GM12878 (cell line): ENCODE measurements around the gene SELENOO. TPM values are rescaled to one million over a fixed set of nuclear protein-coding genes. Genes with fewer than 3 reads are reported as not detected.
A peak's percentile ranks its signal among the peaks of the same experiment; 100 is the strongest.

Experiments
- BMI1 ChIP-seq: fragments of 450-650 bp; IDR thresholded peaks from 2 replicates; pipeline ENCODE4 v1.6.1; 2016; ENCODE audit warnings: mild to moderate bottlenecking, moderate library complexity, borderline replicate concordance
- CUX1 ChIP-seq: IDR thresholded peaks from 2 replicates; pipeline ENCODE4 v1.6.1; 2012; ENCODE audit warnings: improper control_type of control experiment, low read depth, low read length; ENCODE audit not compliant: insufficient replicate concordance
- KDM1A ChIP-seq: fragments of 200-600 bp; sonication (generic); IDR thresholded peaks from 2 replicates; pipeline ENCODE4 v1.6.1; 2016; ENCODE audit warnings: borderline replicate concordance
- MXI1 ChIP-seq: fragments of 150-350 bp; IDR thresholded peaks from 2 replicates; pipeline ENCODE4 v1.6.1; 2011; ENCODE audit warnings: low read depth, mild to moderate bottlenecking, inconsistent platforms, low read length, improper control_type of control experiment
- NFIC ChIP-seq: IDR thresholded peaks from 2 replicates; pipeline ENCODE4 v1.6.1; 2012; ENCODE audit warnings: low read depth, mild to moderate bottlenecking, inconsistent platforms, low read length, moderate library complexity
- NR2C2 ChIP-seq: IDR thresholded peaks from 2 replicates; pipeline ENCODE4 v1.6.1; 2011; ENCODE audit warnings: borderline replicate concordance, low read depth; ENCODE audit not compliant: control insufficient read depth, insufficient read length
- PKNOX1 ChIP-seq: fragments of 450-650 bp; IDR thresholded peaks from 2 replicates; pipeline ENCODE4 v1.6.1; 2016; ENCODE audit warnings: mild to moderate bottlenecking
- RCOR1 ChIP-seq: conservative IDR thresholded peaks from 2 replicates; pipeline ENCODE4 v1.6.1; 2012; ENCODE audit warnings: low read depth, low read length, improper control_type of control experiment
- TARDBP ChIP-seq: IDR thresholded peaks from 2 replicates; pipeline ENCODE4 v1.6.1; 2016; ENCODE audit warnings: borderline replicate concordance
- TBL1XR1 ChIP-seq: IDR thresholded peaks from 2 replicates; pipeline ENCODE4 v1.6.1; 2012; ENCODE audit warnings: low read depth, low read length, improper control_type of control experiment
- USF1 ChIP-seq: IDR thresholded peaks from 2 replicates; pipeline ENCODE4 v1.6.1; 2011; ENCODE audit warnings: borderline replicate concordance, low read depth, mild to moderate bottlenecking, moderate library complexity, mixed read lengths, low read length; ENCODE audit not compliant: insufficient read depth; ENCODE audit errors: extremely low read length
- ZBTB11 ChIP-seq: fragments of 450-650 bp; formaldehyde crosslinking; IDR thresholded peaks from 2 replicates; pipeline ENCODE4 v1.5.0; 2022; ENCODE audit warnings: mild to moderate bottlenecking, missing genetic modification characterization
- ZBTB33 ChIP-seq: fragments of 450-650 bp; IDR thresholded peaks from 2 replicates; pipeline ENCODE4 v1.6.1; 2017; ENCODE audit warnings: mild to moderate bottlenecking
- polyA plus RNA-seq, 11 experiments: library from polyadenylated mRNA; depleted of rRNA in 4 of 11; unstranded in 6 of 11; stranded (reverse) in 5 of 11; fragments of >200 nt; fragmentation: Nextera tagmentation in 4 of 11; fragmentation: Illumina TruSeq in 1 of 11; extraction: Ambion mirVana in 4 of 11; extraction: Trizol in 1 of 11; gene quantifications; 1 replicate in 1 of 11; 2 replicates in 10 of 11; pipeline versions ENCODE4 v1.2.1 to v1.2.3, GENCODE V29; 2011 to 2016; ENCODE audit warnings: inconsistent platforms in 2 of 11, missing spikeins in 2 of 11, low read depth in 1 of 11
- total RNA-seq, 4 experiments: library from RNA; depleted of rRNA in 3 of 4; stranded (reverse); fragments of >200 nt in 3 of 4; fragmentation: Illumina TruSeq in 1 of 4; extraction: Trizol in 1 of 4; gene quantifications; 2 replicates each; pipeline versions ENCODE4 v1.2.1 to v1.2.3, GENCODE V29; 2013 to 2021

The SELENOO gene
- total and polyA plus RNA-seq, 10 of the 15 experiments (the other 5 are each of a cell fraction or from before 2014, with no cell fraction given) = 0.42 to 23.3 (median 3.3) TPM

- TF ChIP-seq CUX1 (no peak), ZBTB33 (no peak), RCOR1 (peak; percentile 84; the same call in 1 of the 2 replicates), PKNOX1 (peak; percentile 40; the same call in 1 of the 2 replicates), KDM1A (no peak), TARDBP (no peak), ZBTB11 (CRISPR knock-in tag) (no peak), NFIC (no peak), NR2C2 (no peak), BMI1 (no peak), TBL1XR1 (no peak), MXI1 (no peak), USF1 (no peak)
These were observed 50.0 kb downstream of the SELENOO start, which contains the start of gene HDAC10 (continued) for GRCh38 chr22:50250555-50251476.
